ENCODE measurements around the gene SSC4D. TPM values are rescaled to one million over a fixed set of nuclear protein-coding genes. Genes with fewer than 3 reads are reported as not detected.
A peak's percentile ranks its signal among the peaks of the same experiment; 100 is the strongest.

SSC4D gene
- total and polyA plus RNA-seq, 2 experiments from 2014 or later = 13.3 to 33.5 TPM

DNA sequence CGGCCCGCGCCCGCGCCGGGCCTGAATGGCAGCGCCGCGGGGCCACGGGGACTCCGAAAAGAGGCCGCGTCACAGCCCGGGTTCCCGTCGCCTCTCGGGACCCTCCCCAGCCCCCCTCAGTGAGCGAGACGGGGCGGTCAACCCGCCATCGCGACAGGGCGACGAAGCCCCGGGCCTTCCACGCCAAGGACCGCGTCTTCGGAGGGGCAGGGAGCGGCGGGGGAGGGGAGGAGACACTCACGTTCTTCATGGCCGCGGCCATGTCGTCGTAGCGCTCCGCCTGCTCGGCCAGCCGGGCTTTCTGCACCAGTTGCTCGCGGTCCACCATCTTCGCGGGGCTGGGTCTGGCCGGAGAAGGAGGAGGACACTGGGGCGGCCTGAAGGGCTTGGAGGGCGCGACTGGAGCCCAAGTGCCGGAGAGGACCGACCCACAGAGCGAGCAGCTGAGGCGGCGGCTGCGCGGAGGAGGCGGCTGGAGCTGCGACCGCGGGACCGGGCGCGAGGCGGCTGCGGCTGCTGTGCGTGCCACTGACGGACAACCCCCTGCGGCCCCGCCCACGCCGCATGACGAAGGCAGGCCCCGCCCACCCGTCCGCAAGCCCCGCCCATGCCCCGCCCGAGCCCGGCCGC lies 50.9 kb downstream of the SSC4D start, which contains the start of gene YWHAG:
YWHAG (minus strand) TSS at position 511 of the 630 bp plus-strand sequence; CDS start at position 328, 183 bp downstream.
- peak; percentile 92 for DNase-seq (ENCODE audit: low read depth in 1 of 2, low spot score in 1 of 2)
- peaks cover 4% of the 10 kb centered on the region for H3K36me3 ChIP-seq
- peak within 1 kb of the TSS; percentile 67 for H3K4me3 ChIP-seq
- H3K9me3 ChIP-seq (ENCODE audit: low read depth) = no peaks in the 10 kb centered on the region
- H3K27me3 ChIP-seq = no peaks in the 10 kb centered on the region
- H3K4me1 ChIP-seq (ENCODE audit: low read depth) = peaks cover 14% of the 10 kb centered on the region
- peak within 1 kb of the TSS; percentile 98 for H3K27ac ChIP-seq
- TF ChIP-seq, protein P1, sequence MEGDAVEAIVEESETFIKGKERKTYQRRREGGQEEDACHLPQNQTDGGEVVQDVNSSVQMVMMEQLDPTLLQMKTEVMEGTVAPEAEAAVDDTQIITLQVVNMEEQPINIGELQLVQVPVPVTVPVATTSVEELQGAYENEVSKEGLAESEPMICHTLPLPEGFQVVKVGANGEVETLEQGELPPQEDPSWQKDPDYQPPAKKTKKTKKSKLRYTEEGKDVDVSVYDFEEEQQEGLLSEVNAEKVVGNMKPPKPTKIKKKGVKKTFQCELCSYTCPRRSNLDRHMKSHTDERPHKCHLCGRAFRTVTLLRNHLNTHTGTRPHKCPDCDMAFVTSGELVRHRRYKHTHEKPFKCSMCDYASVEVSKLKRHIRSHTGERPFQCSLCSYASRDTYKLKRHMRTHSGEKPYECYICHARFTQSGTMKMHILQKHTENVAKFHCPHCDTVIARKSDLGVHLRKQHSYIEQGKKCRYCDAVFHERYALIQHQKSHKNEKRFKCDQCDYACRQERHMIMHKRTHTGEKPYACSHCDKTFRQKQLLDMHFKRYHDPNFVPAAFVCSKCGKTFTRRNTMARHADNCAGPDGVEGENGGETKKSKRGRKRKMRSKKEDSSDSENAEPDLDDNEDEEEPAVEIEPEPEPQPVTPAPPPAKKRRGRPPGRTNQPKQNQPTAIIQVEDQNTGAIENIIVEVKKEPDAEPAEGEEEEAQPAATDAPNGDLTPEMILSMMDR (IDR thresholded peaks at IDR 0.05; ENCODE audit: low read depth, low read length) = no peak

DNA sequence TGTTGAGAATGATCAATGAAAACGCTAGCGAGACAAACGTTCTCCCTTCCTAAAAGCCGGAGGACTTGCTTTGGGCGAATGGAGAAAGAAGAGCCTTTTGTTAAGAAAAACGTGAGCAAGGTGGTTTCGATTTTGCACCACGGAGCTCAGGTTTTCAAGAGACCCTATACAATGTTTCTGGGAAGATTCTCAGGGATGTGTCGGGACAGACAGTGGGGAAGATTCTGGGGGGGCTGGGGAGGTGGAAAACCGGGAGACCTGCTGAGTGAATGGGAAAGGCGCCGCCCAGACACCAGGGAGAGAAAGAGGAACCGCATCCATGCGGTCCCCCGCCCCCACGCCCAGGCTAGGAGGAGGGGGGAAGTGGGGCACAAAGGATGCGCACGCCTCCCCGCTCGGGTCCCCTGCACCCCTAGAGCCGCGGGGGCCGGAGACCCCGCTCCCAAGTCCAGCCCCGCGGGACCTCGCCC lies 51.5 kb downstream of the SSC4D start:
- peak overlapping the region; percentile 67 for H3K4me3 ChIP-seq
- H3K4me1 ChIP-seq (ENCODE audit: low read depth) = peaks cover 14% of the 10 kb centered on the region
- H3K27me3 ChIP-seq = no peaks in the 10 kb centered on the region
- no peaks in the 10 kb centered on the region for H3K9me3 ChIP-seq (ENCODE audit: low read depth)
- peak in 1 of 2 donors; percentile 25 for DNase-seq (ENCODE audit: low read depth in 1 of 2, low spot score in 1 of 2)
- H3K36me3 ChIP-seq = peaks cover 4% of the 10 kb centered on the region
- TF ChIP-seq, protein P1 (IDR thresholded peaks at IDR 0.05; ENCODE audit: low read depth, low read length) = no peak
- H3K27ac ChIP-seq = peak overlapping the region; percentile 98

DNA sequence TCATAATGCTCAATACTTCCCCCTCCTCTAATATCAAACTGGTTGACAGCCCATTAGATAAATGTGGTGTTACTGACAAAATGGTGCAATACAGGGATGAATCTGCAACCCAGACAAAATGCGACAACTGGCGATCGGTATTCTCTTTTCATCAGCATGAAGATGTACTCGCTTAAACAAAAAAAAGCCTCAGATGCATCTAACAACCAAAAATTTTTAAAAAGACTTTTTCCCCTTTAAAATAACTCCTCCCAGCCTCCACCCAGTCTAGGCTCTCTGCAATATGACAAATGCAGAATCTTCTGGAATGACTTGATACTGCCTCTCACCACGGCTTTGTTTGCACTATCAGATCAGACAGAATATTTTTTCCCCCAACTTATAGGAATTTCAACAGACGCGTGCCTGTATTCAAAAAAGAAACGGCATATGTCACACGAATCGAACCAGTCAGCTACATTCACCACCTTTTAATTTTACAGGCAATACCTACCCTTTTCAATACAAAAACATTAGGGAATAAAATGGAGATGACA lies 52.0 kb downstream of the SSC4D start:
- Histone ChIP-seq H3K27me3 (no peaks in the 10 kb centered on the region), H3K9me3 (ENCODE audit: low read depth) (no peaks in the 10 kb centered on the region), H3K27ac (peak overlapping the region; percentile 98), H3K4me3 (peak overlapping the region; percentile 67), H3K4me1 (ENCODE audit: low read depth) (peaks cover 14% of the 10 kb centered on the region), H3K36me3 (peaks cover 4% of the 10 kb centered on the region)
- DNase-seq (ENCODE audit: low read depth in 1 of 2, low spot score in 1 of 2) = no peak
- TF ChIP-seq, protein P1 (IDR thresholded peaks at IDR 0.05; ENCODE audit: low read depth, low read length) = no peak

DNA sequence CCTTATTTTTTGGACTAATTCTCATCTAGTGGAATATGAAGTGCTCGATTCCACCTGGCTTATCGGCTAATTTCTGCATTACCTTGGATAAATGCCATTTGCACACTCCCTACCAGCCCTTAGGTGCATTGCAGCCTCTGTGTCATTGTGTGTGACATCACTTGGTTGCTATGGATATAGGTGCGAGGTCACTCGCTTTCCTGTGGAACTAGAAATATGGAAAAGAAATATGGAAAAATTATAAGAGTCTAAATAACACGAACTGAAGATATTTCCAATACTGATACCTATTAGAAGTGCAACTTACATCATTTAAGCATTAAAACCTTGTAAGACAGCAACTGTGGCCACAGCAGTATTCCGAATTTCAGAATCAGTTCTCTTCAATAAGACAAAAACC lies 52.7 kb downstream of the SSC4D start:
- H3K36me3 ChIP-seq = peaks cover 4% of the 10 kb centered on the region
- no peaks in the 10 kb centered on the region for H3K27me3 ChIP-seq
- H3K4me1 ChIP-seq (ENCODE audit: low read depth) = peaks cover 14% of the 10 kb centered on the region
- no peak overlapping the region for H3K27ac ChIP-seq
- H3K9me3 ChIP-seq (ENCODE audit: low read depth) = no peaks in the 10 kb centered on the region
- TF ChIP-seq, protein P1 (IDR thresholded peaks at IDR 0.05; ENCODE audit: low read depth, low read length) = no peak
- H3K4me3 ChIP-seq = peak overlapping the region; percentile 67
- DNase-seq (ENCODE audit: low read depth in 1 of 2, low spot score in 1 of 2) = peak in 1 of 2 donors; percentile 43

DNA sequence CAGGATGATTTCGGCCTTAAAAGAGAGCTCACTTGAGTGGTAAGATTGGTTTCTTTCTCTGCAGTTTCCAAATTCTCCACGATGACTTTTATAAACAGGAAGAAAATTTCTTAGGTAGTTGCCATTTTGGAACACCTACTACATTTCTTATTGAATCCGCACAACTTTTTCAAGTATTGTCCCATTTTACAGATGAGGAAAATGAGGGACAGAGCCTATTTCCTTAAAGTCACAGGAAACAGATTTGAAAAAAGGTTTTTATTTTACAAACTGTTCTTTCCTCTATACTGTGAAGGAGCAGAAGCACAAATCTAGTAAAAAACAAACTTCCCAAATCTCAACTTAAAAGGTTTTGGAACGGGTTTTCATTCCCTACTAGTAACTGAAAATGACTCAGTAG lies 53.4 kb downstream of the SSC4D start:
- no peaks in the 10 kb centered on the region for H3K9me3 ChIP-seq (ENCODE audit: low read depth)
- peaks cover 4% of the 10 kb centered on the region for H3K36me3 ChIP-seq
- H3K27ac ChIP-seq = no peak overlapping the region
- DNase-seq (ENCODE audit: low read depth in 1 of 2, low spot score in 1 of 2) = no peak
- no peak overlapping the region for H3K4me3 ChIP-seq
- TF ChIP-seq, protein P1 (IDR thresholded peaks at IDR 0.05; ENCODE audit: low read depth, low read length) = no peak
- H3K27me3 ChIP-seq = no peaks in the 10 kb centered on the region
- peaks cover 14% of the 10 kb centered on the region for H3K4me1 ChIP-seq (ENCODE audit: low read depth)
